Activated CD4-positive, CD25-positive, alpha-beta regulatory T cell treated with anti-CD3 and anti-CD28 coated beads, Interleukin-2, amount 50 U/mL, for 72 hours (primary cell): Measurements from ENCODE around the gene STK38.
"Not testable (repeated sequence)": the region's sequence is repeated elsewhere in the genome, so short reads cannot be mapped to it uniquely, and the experiment has no call there.

Source experiments
- DNase-seq: peaks from one replicate; pipeline ENCODE4 v3.0.0; 2021

The STK38 gene

DNA sequence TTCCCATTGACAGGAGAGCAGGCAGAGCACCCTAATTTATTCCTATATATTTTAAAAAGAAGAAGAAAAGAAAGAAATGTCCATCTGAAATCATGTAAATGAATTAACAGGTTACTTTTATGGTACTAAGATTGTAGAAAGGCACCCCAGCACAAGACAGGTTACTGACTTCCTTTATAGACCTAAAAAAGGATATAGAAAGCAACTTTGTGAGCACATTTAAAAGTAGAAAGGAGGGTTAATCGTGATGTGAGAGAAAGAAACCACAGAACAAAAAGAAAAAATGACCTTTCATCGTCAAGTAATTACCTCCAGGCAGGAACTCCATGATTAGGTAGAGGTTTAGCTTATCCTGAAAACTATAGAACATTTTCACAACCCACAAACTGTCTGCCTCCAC lies 29.9 kb downstream of the STK38 start:
- DNase-seq = no peak

DNA sequence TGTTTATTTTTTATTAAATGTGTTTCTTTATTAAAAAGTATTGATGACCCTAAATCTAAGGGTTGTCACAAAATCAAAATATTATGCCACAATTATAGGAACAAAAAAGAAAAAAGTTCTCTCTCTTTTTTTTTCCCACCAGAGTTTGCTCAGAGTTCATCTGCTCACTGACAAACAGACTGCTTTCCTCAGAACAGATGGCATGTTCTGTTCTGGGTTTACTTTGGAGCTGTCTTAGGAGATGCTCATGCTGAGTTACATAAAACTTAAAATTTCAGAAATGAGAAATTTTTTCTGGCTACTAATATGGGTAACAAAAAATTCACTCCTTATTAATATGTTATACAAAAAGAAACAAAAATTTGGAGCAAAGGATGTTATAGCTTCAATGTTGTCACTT lies 30.3 kb downstream of the STK38 start:
- no peak for DNase-seq

GRCh38 chr6:36516559-36516958 lies 30.7 kb downstream of the STK38 start:
- DNase-seq = no peak

- DNase-seq = no peak
Measured at GRCh38 chr6:36515844-36516243, 31.4 kb downstream of the STK38 start.

- no peak for DNase-seq
Measured at GRCh38 chr6:36514554-36515456, 32.5 kb downstream of the STK38 start.

DNA sequence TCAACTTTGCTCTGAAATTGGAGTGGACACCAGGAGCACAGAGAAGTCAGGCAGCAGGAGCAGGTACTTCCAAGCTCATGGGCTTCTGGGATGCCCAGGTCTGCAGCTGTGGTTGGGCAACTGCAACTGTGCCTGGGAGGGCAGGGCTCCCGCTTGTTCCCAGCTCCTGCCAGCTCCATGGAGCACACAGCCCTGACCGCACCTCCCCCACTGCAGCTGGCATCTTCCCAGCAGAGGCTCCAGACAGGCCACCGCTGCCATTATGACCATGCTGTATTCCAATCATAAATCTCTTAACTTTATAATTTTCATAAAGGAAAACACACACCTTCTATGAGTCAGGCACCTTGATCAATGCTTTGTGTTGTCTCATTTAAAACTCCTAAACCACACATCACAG lies 36.9 kb downstream of the STK38 start:
- DNase-seq = no peak

DNA sequence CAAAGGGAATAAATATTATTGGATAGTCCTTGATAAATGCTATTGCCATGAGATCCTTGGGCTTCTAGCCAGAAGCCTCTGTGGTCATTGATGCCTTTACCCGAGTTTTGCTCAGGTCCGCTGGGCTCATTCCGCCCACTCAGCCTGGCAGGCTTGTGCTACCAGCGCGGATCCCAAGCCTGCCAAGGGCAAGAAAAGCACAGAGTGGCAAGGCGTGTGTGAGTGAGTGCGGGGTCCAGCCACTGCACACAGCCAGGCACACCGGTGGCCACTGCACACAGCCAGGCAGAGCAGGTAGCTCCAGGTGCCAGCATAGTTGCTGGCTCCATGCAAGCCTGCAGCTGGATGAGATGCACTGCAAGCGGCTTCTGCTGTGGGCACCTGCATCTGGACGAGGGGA lies 38.7 kb downstream of the STK38 start:
- DNase-seq = no peak

DNA sequence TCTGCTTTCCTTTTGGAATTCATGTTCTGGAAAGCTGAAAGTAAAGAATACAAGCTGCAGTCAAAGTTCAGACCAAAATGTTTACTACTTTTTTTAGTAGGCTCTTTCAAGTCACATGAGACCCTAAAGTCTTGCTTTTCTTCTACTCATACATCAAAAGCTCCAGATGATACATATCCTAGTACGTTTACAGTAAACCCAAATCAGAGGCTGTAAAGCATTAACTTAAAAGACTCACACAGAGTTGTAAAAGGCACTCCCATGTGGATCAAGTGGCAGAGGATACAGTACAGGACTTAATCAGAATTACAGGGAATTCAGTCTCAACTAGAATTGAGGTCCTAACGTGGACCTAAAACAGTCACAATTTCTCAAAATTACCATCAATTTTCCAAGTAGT lies 40.7 kb downstream of the STK38 start:
- DNase-seq = no peak

DNA sequence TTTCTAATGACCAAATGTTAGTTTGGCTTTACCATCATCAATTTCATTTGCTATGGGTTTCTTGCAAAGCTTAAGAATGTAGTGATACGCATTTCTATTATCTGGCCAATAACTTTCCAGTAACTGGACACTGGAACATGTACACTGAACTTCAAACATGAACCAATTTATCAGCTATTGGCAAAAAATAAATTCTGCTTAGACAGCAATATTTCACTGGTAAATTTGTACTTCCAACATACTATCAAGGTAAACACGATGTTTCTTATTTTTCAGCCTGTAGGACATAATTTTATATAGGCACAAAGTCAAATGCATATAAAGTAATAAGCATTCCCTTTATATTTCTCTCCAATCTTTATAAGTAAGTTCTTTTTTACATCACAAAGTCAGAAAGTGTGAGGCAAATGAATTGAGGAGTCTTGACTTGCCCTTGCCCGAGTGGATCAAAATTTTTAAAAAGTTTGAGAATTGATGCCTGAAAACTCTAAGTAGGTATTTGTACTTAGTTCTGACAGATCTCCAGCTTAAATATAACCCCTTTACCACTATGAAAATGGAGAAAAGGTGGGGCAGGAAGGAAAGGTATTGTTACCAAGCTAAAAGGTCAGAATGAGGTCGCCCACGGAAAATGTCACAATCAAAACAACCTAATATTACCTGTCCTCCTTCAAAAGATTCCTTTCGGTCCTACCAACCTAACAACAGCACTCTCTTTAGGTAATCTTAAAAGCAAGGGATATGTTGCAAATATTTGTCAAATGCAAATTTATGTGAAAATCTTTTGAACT lies 41.3 kb downstream of the STK38 start:
- DNase-seq = no peak

DNA sequence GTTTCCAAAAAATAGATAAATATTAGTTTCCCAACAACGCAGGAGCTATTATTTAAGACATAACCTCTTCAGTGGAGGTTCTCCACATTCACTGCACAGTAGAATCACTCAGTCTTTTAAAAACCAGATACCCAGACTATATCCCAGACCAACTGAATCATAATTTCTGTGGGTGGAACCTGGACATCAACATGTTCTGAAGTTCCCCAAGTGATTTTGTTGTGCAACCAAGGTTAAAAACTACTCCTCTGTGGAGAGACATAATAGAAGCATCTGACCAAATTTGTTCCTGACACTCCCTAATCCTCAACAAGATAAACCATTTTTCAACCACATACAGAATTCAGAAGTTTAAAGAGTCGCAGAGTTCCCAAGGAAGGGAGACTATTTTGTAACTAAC lies 42.3 kb downstream of the STK38 start:
- no peak for DNase-seq

DNA sequence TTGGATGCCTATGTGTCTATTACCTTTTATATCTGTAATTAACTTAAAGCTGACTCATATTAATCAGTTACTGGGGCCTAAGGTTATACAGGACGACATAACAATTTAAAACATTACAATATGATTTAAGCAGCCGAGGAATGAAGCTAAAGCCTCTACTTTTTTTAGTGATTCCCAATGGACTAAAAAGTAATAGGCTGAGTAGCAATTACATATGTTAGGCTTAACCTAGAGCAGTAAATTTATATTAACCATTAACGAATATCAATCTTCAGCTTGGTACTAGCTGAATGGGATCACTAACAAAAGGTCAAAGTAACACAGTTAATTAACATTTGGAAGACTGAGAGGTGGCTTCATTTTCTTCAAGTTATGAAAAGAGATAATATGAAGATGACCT lies 43.1 kb downstream of the STK38 start:
- no peak for DNase-seq

- DNase-seq = no peak
Measured at GRCh38 chr6:36501686-36502085, 45.6 kb downstream of the STK38 start.

- no peak for DNase-seq
Measured at GRCh38 chr6:36499918-36500317, 47.4 kb downstream of the STK38 start.

- DNase-seq = no peak
Measured at GRCh38 chr6:36495086-36495485, 52.2 kb downstream of the STK38 start.

DNA sequence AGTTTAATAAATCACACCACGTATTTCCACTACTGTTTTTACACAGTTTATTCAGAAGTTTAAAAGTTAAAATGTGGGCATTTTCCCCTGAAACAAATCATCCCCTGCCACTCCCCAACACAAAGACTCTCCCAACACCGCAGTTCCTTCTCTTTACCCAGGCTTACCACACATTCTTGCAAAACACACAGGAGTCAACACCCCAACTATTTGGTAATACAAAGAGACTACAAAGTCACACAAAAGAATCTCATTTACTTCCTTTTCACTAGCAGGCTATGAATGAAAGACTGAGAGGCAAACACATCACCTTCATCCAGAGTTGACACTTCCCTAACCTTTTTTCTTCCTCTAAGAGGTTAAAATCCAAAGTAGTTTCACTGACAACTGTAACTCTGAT lies 53.4 kb downstream of the STK38 start:
- DNase-seq = no peak

- no peak for DNase-seq
Measured at GRCh38 chr6:36493319-36493718, 54.0 kb downstream of the STK38 start.

DNA sequence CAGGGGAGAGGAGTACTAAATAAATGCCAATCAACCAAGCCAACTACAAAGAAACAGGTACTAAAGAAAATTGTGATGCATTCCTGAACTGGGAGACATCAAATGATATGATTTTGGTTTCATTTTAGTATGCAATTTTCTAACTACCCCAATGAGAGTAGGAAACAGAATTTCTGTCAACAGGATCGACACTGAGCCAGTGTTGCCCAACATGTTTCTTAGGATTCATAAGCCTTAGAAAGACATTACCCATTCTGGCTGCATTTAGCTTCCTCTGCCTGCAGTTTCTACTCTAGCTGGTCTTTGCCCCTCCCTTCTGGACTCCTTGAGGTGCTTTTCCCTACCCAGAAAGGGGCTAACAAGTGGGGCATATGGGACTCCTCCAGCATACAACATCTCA lies 54.7 kb downstream of the STK38 start:
- DNase-seq = no peak

DNA sequence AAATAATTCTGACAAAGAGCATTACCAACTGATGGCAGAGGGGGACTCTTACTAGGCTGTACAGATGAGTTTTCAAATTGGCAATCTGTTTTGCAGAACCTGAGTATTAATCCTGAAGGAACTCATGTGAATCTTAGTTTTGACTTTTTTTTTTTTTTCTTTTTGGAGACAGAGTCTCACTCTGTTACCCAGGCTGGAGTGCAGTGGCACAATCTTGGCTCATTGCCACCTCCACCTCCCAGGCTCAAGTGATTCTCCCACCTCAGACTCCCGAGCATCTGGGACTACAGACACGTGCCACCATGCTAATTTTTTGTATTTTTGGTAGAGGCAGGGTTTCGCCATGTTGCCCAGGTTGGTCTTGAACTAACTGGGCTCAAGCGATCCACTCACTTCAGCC lies 55.2 kb downstream of the STK38 start:
- DNase-seq = no peak

DNA sequence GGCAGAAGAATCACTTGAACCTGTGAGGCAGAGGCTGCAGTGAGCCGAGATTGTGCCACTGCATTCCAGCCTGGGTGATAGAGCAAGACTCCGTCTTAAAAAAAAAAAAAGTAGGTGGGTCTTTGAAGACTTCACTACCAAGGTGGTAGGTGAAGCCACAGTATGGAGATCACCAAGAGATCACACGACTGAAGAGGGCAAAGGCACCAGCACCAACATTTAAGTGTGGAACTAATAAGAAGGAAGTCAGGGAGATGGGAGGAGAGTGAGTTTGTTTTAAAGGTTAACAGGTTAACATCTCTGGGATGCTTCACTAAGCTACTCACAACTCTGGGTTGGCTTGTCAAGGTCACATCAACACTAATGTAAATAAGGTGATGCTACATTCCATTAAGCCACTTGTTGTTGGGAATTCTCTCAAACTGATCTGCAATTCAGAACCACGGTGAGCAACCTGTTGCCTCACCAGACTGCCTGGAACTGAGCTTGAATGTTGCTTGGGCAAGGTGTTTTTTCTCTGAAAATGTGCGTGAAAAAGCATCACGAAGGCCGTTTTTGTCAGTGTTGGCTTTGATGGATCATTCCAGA lies 55.8 kb downstream of the STK38 start:
- no peak for DNase-seq

DNA sequence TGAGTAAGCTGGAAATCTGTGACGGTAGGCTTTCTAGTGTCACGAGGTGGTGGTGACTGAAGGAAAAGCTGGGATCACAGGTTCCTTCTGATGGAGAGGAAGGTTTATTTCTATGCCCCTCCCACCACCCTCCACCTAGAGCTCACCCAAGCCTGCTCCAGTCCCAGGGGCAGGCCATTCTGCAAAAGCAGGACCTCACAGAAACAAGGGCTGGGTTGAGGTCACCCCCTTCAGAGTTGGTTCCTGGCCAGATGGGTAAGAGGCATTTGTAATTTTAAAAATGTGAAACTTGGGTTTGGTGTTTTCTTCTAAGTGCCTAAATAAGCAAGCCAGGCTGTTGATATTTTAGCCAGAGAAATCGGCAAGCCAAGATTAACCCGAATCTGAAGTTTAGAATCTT lies 57.9 kb downstream of the STK38 start:
- no peak for DNase-seq

DNA sequence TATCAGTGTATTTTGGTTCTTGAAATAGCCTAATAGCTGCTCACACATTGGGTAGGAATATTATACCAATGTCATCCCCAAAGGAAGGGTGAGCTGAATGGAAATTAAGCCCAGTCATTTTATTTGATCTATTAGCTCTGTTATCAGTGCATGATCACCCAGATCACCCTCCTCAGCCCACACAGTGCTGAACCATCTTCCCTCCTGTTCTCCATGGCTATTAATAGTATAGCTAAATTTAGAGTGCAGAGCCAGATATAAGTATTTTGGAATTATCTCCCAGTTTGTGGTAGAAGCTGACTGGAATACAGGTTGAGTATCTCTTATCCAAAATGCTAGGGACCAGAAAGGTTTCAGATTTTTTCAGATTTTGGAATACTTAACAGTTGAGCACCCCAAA lies 59.1 kb downstream of the STK38 start:
- no peak for DNase-seq

DNA sequence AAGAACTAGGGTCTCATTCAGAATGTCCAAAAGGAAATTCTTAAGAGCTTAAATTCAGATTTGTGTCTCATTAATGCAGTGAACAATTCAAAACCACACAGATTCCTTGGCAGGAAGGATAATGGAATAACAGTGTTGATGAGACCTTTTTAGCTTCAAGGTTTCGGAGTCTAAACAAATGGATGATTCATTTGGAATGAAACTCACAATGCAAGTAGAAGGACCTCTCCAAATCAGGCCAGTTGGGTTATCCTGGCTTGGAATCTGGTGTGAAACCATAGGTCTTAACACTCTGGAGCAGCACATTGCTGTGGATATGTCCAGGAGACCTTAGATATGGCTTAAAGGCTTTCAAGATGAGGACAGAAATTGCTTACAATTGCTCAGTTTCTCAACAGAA lies 59.6 kb downstream of the STK38 start:
- DNase-seq = no peak

GRCh38 chr6:36484736-36485135 lies 62.5 kb downstream of the STK38 start:
- DNase-seq = no peak

DNA sequence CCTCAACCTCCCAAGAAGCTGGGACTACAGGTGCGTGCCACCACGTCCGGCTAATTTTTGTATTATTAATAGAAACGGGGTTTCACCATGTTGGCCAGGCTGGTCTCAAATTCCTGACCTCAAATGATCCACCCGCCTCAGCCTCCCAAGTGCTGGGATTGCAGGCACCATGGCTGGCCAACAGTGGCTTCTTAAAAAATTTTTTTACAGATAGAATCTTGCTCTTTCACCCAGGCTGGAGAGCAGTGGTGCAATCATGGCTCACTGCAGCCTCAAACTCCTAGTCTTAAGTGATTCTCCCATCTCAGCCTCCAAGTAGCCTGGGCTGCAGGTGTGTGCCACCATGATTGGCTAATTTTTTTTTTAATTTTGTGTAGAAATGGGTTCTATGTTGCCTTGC lies 64.0 kb downstream of the STK38 start:
- not testable (repeated sequence) for DNase-seq
